HG02763 (cell line): Measurements from ENCODE around the gene SNX11.

ENCODE experiments used
- ATAC-seq: cut with Tn5 transposase; IDR thresholded peaks from one replicate; pipeline ENCODE4 v1.9.1; 2021; ENCODE audit warnings: mild to moderate bottlenecking, moderate library complexity; ENCODE audit not compliant: unreplicated experiment

SNX11 gene

GRCh38 chr17:48160177-48161081 is 52.9 kb downstream of the SNX11 start:
- ATAC-seq: no peak

GRCh38 chr17:48161127-48161905 is 53.8 kb downstream of the SNX11 start:
- no peak for ATAC-seq

- ATAC-seq: no peak
Observed at GRCh38 chr17:48162306-48162934, 54.9 kb downstream of the SNX11 start.

- no peak for ATAC-seq
Observed at GRCh38 chr17:48162946-48163506, 55.5 kb downstream of the SNX11 start.

DNA sequence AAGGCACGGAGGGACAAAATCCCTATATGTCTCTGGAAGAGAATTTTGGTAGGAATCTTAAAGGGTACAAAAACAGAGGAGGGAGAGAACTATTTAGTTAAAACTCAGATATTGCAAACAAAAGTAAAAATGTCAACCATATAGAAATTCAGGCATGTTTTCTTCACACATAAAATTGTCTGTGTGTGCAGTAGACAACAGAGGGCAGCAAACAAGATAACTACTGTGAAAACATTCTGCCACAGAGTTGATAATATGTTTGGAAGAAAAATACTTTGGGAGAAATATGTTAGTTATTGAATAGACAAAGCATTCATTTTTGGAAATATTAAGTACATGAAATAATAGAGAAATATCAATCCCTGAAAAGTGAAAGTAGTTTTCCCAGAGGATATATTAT is 56.2 kb downstream of the SNX11 start:
- no peak for ATAC-seq

- ATAC-seq: no peak
Observed at GRCh38 chr17:48169926-48170325, 62.4 kb downstream of the SNX11 start.
